SK-N-SH (cell line): Measurements from ENCODE around the gene ARHGAP15. TPM values are rescaled to one million over a fixed set of nuclear protein-coding genes. Genes with fewer than 3 reads are reported as not detected.

ENCODE experiments used
- CTCF ChIA-PET: fragments of 300-600, 350-600 bp; formaldehyde crosslinking; extraction: SDS; loops from one replicate; lab custom pipeline; 2021; lab: Yijun Ruan, JAX
- POLR2A ChIA-PET: fragments of 350-600 bp; sonication (Branson Sonifier 250); formaldehyde crosslinking; extraction: SDS; loops from one replicate; lab custom pipeline; 2020; ENCODE audit warnings: antibody characterized with exemption, inconsistent platforms; lab: Yijun Ruan, JAX
- DNase-seq: peaks from one replicate; pipeline ENCODE4 v3.0.0; 2012
- H2AFZ ChIP-seq: fragments of 200-600 bp; sonication (generic); 2 replicates; pipeline ENCODE4 v1.8.1; 2016; ENCODE audit warnings: antibody characterized with exemption, mild to moderate bottlenecking, low read depth
- H3F3A ChIP-seq: fragments of 200-600 bp; sonication (generic); replicated peaks from 2 replicates; pipeline ENCODE3; 2016; ENCODE audit warnings: antibody characterized with exemption, mild to moderate bottlenecking; ENCODE audit not compliant: insufficient read depth
- H3K27ac ChIP-seq, 2 experiments: fragments of 200-500 bp in 1 of 2; fragments of 200-600 bp in 1 of 2; sonication (Bioruptor generic) in 1 of 2; sonication (generic), shearing (Covaris generic) in 1 of 2; 2 replicates each; pipeline versions ENCODE4 v1.5.1 to v1.6.1; 2014 to 2016; ENCODE audit warnings: low read depth in 2 of 2, inconsistent platforms in 1 of 2, low read length in 1 of 2, mild to moderate bottlenecking in 1 of 2, mixed read lengths in 1 of 2
- H3K27me3 ChIP-seq: fragments of 200-600 bp; sonication (generic), shearing (Covaris generic); 2 replicates; pipeline ENCODE4 v1.6.1; 2016; ENCODE audit warnings: mixed run types; ENCODE audit not compliant: insufficient read depth
- H3K36me3 ChIP-seq, 2 experiments: fragments of 200-500 bp in 1 of 2; fragments of 200-600 bp in 1 of 2; sonication (Bioruptor generic) in 1 of 2; sonication (generic) in 1 of 2; replicated peaks in 1 of 2; 2 replicates each; pipeline versions ENCODE3 to v1.5.1; 2014 to 2016; ENCODE audit warnings: low read length in 1 of 2, mild to moderate bottlenecking in 1 of 2; ENCODE audit not compliant: insufficient read depth in 2 of 2, control insufficient read depth in 1 of 2
- H3K4me1 ChIP-seq, 2 experiments: fragments of 200-500 bp in 1 of 2; fragments of 200-600 bp in 1 of 2; sonication (Bioruptor generic) in 1 of 2; sonication (generic), shearing (Covaris generic) in 1 of 2; 2 replicates each; pipeline versions ENCODE4 v1.5.1 to v1.6.1; 2014 to 2016; ENCODE audit warnings: low read depth in 1 of 2, low read length in 1 of 2, mixed run types in 1 of 2; ENCODE audit not compliant: insufficient read depth in 2 of 2, control insufficient read depth in 1 of 2
- H3K4me2 ChIP-seq: fragments of 200-600 bp; sonication (generic), shearing (Covaris generic); 2 replicates; pipeline ENCODE4 v1.6.1; 2017; ENCODE audit warnings: mixed run types
- H3K4me3 ChIP-seq, 2 experiments: fragments of 200-500 bp in 1 of 2; fragments of 200-600 bp in 1 of 2; sonication (Bioruptor generic) in 1 of 2; sonication (generic), shearing (Covaris generic) in 1 of 2; 2 replicates each; pipeline versions ENCODE4 v1.5.1 to v1.8.1; 2014 to 2016; ENCODE audit warnings: low read depth in 2 of 2, inconsistent platforms in 1 of 2, low read length in 1 of 2, mild to moderate bottlenecking in 1 of 2, mixed read lengths in 1 of 2, moderate library complexity in 1 of 2
- H3K79me2 ChIP-seq: fragments of 200-600 bp; sonication (generic); 2 replicates; pipeline ENCODE4 v1.8.1; 2017; ENCODE audit warnings: mild to moderate bottlenecking; ENCODE audit not compliant: insufficient read depth
- H3K9ac ChIP-seq: fragments of 200-600 bp; sonication (generic); 2 replicates; pipeline ENCODE4 v1.6.1; 2017; ENCODE audit warnings: mixed run types
- H3K9me2 ChIP-seq: fragments of 200-600 bp; sonication (generic); 2 replicates; pipeline ENCODE4 v1.6.1; 2017; ENCODE audit warnings: mixed run types
- H3K9me3 ChIP-seq: fragments of 200-600 bp; sonication (generic); 2 replicates; pipeline ENCODE4 v1.6.1; 2017; ENCODE audit warnings: mixed run types, mild to moderate bottlenecking, moderate library complexity
- H4K20me1 ChIP-seq: fragments of 200-600 bp; sonication (generic); 2 replicates; pipeline ENCODE4 v1.6.1; 2017; ENCODE audit warnings: mild to moderate bottlenecking, mixed run types; ENCODE audit not compliant: insufficient read depth
- EP300 ChIP-seq, 2 experiments: IDR thresholded peaks; 2 replicates each; pipeline versions ENCODE4 v1.4.0 to v1.6.1; 2012; ENCODE audit warnings: borderline replicate concordance in 1 of 2, low read depth in 1 of 2, low read length in 1 of 2
- EZH2phosphoT487 ChIP-seq: fragments of 200-600 bp; sonication (generic); IDR thresholded peaks from 2 replicates; pipeline ENCODE4 v1.6.1; 2017; ENCODE audit warnings: low read depth, mixed run types, mild to moderate bottlenecking, antibody characterized with exemption, moderate library complexity, borderline replicate concordance
- FOXJ3 ChIP-seq: sonication (generic); formaldehyde crosslinking; IDR thresholded peaks from 2 replicates; pipeline ENCODE4 v1.5.1; 2020; ENCODE audit warnings: mild to moderate bottlenecking, missing genetic modification reagents
- FOXM1 ChIP-seq: IDR thresholded peaks from 2 replicates; pipeline ENCODE4 v1.4.0; 2012; ENCODE audit warnings: low read depth, mild to moderate bottlenecking
- GABPA ChIP-seq: IDR thresholded peaks from 2 replicates; pipeline ENCODE4 v1.4.0; 2012; ENCODE audit warnings: low read depth, mild to moderate bottlenecking
- GATA2 ChIP-seq: sonication (generic); formaldehyde crosslinking; IDR thresholded peaks from 2 replicates; pipeline ENCODE4 v1.5.0; 2020; ENCODE audit warnings: mild to moderate bottlenecking, missing genetic modification reagents
- JUND ChIP-seq: IDR thresholded peaks from 2 replicates; pipeline ENCODE4 v1.4.0; 2012
- RCOR1 ChIP-seq: fragments of 150-350 bp; IDR thresholded peaks from 2 replicates; pipeline ENCODE4 v1.6.1; 2017; ENCODE audit warnings: antibody characterized with exemption, low read length
- RXRA ChIP-seq: IDR thresholded peaks from 2 replicates; pipeline ENCODE4 v1.4.0; 2012; ENCODE audit warnings: low read depth, mild to moderate bottlenecking, borderline replicate concordance
- SIN3A ChIP-seq: IDR thresholded peaks from 2 replicates; pipeline ENCODE4 v1.6.1; 2012; ENCODE audit warnings: low read depth, mild to moderate bottlenecking, low read length, moderate library complexity, borderline replicate concordance
- SMC3 ChIP-seq: IDR thresholded peaks from 2 replicates; pipeline ENCODE4 v1.6.1; 2012; ENCODE audit warnings: low read depth, low read length, improper control_type of control experiment
- TCF12 ChIP-seq: IDR thresholded peaks from 2 replicates; pipeline ENCODE4 v1.4.0; 2012
- USF2 ChIP-seq: fragments of 150-350 bp; IDR thresholded peaks from 2 replicates; pipeline ENCODE4 v1.6.1; 2017; ENCODE audit warnings: antibody characterized with exemption, low read length, low read depth, borderline replicate concordance
- YY1 ChIP-seq: IDR thresholded peaks from 2 replicates; pipeline ENCODE4 v1.4.0; 2012; ENCODE audit warnings: low read depth, mild to moderate bottlenecking
- ZBTB33 ChIP-seq: IDR thresholded peaks from 2 replicates; pipeline ENCODE4 v1.4.0; 2012; ENCODE audit warnings: low read depth, borderline replicate concordance
- WGBS: methylation state at CpG from one replicate; pipeline ENCODE4 v1.1.6; 2017; ENCODE audit warnings: low lambda C conversion rate; 5-methylcytosine and 5-hydroxymethylcytosine counted together
- polyA plus RNA-seq, 3 experiments: library from polyadenylated mRNA; depleted of rRNA; stranded (reverse); fragments of >200 nt; gene quantifications; 2 replicates each; pipeline ENCODE4 v1.2.3, GENCODE V29; 2012

ARHGAP15 gene
- polyA plus RNA-seq, 1 of the 3 experiments (the other 2 are of a cell fraction), result not detected

- H3K4me2 ChIP-seq, result no peak overlapping the region
- WGBS, result 53% methylated on average over 5 of the region's 5 CpGs
- no peaks in the 10 kb centered on the region for H3F3A ChIP-seq
- H3K9me3 ChIP-seq, result no peaks in the 10 kb centered on the region
- H2AFZ ChIP-seq, result no peak overlapping the region
- H3K4me1 ChIP-seq, result peaks cover 0 to 11% of the 10 kb centered on the region in 2 experiments; a peak in 1 of 4 replicates
- H3K27me3 ChIP-seq, result no peaks in the 10 kb centered on the region; the same call in 1 of the 2 replicates
- CTCF ChIA-PET, result interaction anchor here (0.8 kb wide), 1 partner anchor 10 kb away, joined by 3 read pairs; no protein-coding TSS in a partner anchor
- no peaks in the 10 kb centered on the region for H3K36me3 ChIP-seq
- TF ChIP-seq EP300 (IDR thresholded peaks at IDR 0.05; ENCODE audit: borderline replicate concordance in 1 of 2, low read depth in 1 of 2, low read length in 1 of 2) (peak in 1 of 2 experiments; percentile 6; a peak in 1 of 4 replicates), ZBTB33 (no peak), RCOR1 (no peak), USF2 (no peak), TCF12 (0 out of 2 replicates have a peak, but pooled peaks have one; percentile 9), FOXJ3 (CRISPR knock-in tag) (no peak), GATA2 (CRISPR knock-in tag) (no peak)
- TF ChIP-seq, all 33 proteins: peak for 2
- POLR2A ChIA-PET, result no interaction called here
- no peaks in the 10 kb centered on the region for H3K9me2 ChIP-seq
- H3K79me2 ChIP-seq, result no peaks in the 10 kb centered on the region
- DNase-seq, result peak; percentile 17
- H4K20me1 ChIP-seq, result no peaks in the 10 kb centered on the region
- peak overlapping the region in 1 of 2 experiments; percentile 62; a peak in 1 of 4 replicates for H3K27ac ChIP-seq
- H3K9ac ChIP-seq, result no peak overlapping the region
- H3K4me3 ChIP-seq, result no peak overlapping the region
Observed at GRCh38 chr2:143742581-143742980, 613.4 kb downstream of the ARHGAP15 start.

GRCh38 chr2:143744114-143744513 lies 614.9 kb downstream of the ARHGAP15 start:
- no peak overlapping the region for H2AFZ ChIP-seq
- H3K27me3 ChIP-seq, result no peaks in the 10 kb centered on the region; the same call in 1 of the 2 replicates
- CTCF ChIA-PET, result interaction anchor here (0.9 kb wide), 1 partner anchor 96 kb away, joined by 3 read pairs; no protein-coding TSS in a partner anchor
- H3K4me1 ChIP-seq, result peaks cover 0 to 11% of the 10 kb centered on the region in 2 experiments; a peak in 2 of 4 replicates
- DNase-seq, result no peak
- no peaks in the 10 kb centered on the region for H3K79me2 ChIP-seq
- H3K9me3 ChIP-seq, result no peaks in the 10 kb centered on the region
- H3F3A ChIP-seq, result no peaks in the 10 kb centered on the region
- no peak overlapping the region for H3K4me3 ChIP-seq
- H3K9ac ChIP-seq, result no peak overlapping the region
- no peaks in the 10 kb centered on the region for H3K36me3 ChIP-seq
- no peak overlapping the region for H3K27ac ChIP-seq
- H3K9me2 ChIP-seq, result no peaks in the 10 kb centered on the region
- WGBS, result 90% methylated on average over 2 of the region's 2 CpGs
- H4K20me1 ChIP-seq, result no peaks in the 10 kb centered on the region
- H3K4me2 ChIP-seq, result no peak overlapping the region
- POLR2A ChIA-PET, result no interaction called here
- no peak for TF ChIP-seq RXRA
- no peak for TF ChIP-seq EZH2phosphoT487
- TF ChIP-seq RCOR1, result no peak
- no peak for TF ChIP-seq SIN3A
- no peak for TF ChIP-seq EP300 (IDR thresholded peaks at IDR 0.05; ENCODE audit: borderline replicate concordance in 1 of 2, low read depth in 1 of 2, low read length in 1 of 2)
- no peak for TF ChIP-seq GABPA
- TF ChIP-seq YY1, result no peak
- TF ChIP-seq FOXJ3 (CRISPR knock-in tag), result no peak
- no peak for TF ChIP-seq SMC3
- no peak for TF ChIP-seq GATA2 (CRISPR knock-in tag)
- no peak for TF ChIP-seq FOXM1
- TF ChIP-seq JUND, result no peak
